Mammary epithelial cell (primary cell): ENCODE measurements around the gene BAZ2B.

ENCODE experiments used
- CTCF ChIP-seq, 2 donors: IDR thresholded peaks in 1 of 2; conservative IDR thresholded peaks in 1 of 2; 2 replicates each; pipeline ENCODE4 v1.5.1; 2011 to 2012; ENCODE audit warnings: inconsistent platforms in 2 of 2, low read length in 2 of 2, mild to moderate bottlenecking in 2 of 2, control low read depth in 1 of 2, low read depth in 1 of 2; ENCODE audit not compliant: insufficient read depth in 1 of 2; ENCODE audit errors: extremely low read depth in 1 of 2
- EZH2 ChIP-seq: IDR thresholded peaks from 2 replicates; pipeline ENCODE4 v1.6.1; 2012; ENCODE audit warnings: low read length, inconsistent platforms, borderline replicate concordance

- TF ChIP-seq CTCF (conservative IDR thresholded peaks at IDR 0.05 in 1 of 2, IDR thresholded peaks at IDR 0.05 in 1 of 2; ENCODE audit: extremely low read depth in 1 of 2, insufficient read depth in 1 of 2, low read depth in 1 of 2, low read length in 2 of 2) (no peak), EZH2 (no peak)
Measured at GRCh38 chr2:159573294-159573693, 43.1 kb downstream of the BAZ2B start.
